GM11168 (cell line): ENCODE measurements around the gene GGT6.
"Not testable (repeated sequence)": the region's sequence is repeated elsewhere in the genome, so short reads cannot be mapped to it uniquely, and the experiment has no call there.

ENCODE experiments used
- in situ Hi-C: fragments of 300-500 bp; cut with MboI; formaldehyde crosslinking; loops from one replicate; pipeline ENCODE4 v1.12.0; 2022; ENCODE audit warnings: low sequenced_read_pairs; ENCODE audit not compliant: unreplicated experiment

GGT6 gene, protein sequence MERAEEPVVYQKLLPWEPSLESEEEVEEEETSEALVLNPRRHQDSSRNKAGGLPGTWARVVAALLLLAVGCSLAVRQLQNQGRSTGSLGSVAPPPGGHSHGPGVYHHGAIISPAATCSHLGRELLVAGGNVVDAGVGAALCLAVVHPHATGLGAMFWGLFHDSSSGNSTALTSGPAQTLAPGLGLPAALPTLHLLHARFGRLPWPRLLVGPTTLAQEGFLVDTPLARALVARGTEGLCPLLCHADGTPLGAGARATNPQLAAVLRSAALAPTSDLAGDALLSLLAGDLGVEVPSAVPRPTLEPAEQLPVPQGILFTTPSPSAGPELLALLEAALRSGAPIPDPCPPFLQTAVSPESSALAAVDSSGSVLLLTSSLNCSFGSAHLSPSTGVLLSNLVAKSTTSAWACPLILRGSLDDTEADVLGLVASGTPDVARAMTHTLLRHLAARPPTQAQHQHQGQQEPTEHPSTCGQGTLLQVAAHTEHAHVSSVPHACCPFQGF

GRCh38 chr17:4560421-4560820 is at the start of gene GGT6:
GGT6 (minus strand) TSS chr17:4560577; CDS start chr17:4560521, 56 bp downstream.
- in situ Hi-C loops: no loop called here

- in situ Hi-C loops: no loop called here
Measured at GRCh38 chr17:4610162-4610561, 49.8 kb upstream of the GGT6 start.

GRCh38 chr17:4609761-4610160 is 49.4 kb upstream of the GGT6 start:
- in situ Hi-C loops: no loop called here

- in situ Hi-C loops: no loop called here
Measured at GRCh38 chr17:4607773-4608187, 47.4 kb upstream of the GGT6 start.

DNA sequence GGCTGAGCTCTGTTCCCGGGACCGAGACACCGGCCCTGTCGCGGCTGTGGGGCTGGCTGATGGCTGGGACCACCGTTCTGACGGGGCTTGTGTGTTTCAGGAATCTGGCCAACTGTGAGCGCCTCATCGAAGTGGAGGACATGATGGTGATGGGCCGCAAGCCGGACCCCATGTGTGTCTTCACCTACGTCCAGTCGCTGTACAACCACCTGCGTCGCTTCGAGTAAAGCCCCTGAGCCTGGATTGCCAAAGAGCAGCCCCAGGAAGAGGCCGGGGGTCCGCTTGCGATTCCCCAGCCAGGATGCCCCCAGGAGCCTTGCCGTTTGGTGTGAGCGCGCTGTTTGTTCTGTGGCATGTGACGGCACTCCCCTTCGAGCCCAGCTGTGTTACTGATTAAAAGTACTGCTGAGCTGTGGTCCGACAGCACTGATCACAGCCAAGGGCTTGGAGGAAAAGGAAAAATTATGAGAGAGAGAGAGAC is 46.9 kb upstream of the GGT6 start:
- in situ Hi-C loops: no loop called here

DNA sequence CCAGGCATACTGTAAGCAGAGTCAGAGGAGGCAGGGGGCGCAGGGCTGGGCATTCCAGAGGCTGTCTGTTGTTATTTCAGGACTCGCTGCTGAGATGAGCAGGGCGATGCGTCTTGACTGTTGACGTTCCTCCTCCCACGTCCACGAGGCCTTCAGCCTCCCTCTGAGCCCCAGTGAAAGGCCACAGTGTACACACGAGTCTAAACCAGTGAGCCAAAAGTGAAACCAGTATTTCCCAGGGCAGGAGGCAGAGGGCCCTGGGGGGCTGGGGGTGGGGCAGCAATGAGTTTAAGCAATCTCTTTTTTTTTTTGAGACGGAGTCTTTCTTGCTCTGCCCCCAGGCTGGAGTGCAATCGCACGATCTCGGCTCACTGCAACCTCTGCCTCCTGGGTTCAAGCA is 45.4 kb upstream of the GGT6 start:
- in situ Hi-C loops: no loop called here

- in situ Hi-C loops: not testable (repeated sequence)
Measured at GRCh38 chr17:4604736-4605135, 44.4 kb upstream of the GGT6 start.

DNA sequence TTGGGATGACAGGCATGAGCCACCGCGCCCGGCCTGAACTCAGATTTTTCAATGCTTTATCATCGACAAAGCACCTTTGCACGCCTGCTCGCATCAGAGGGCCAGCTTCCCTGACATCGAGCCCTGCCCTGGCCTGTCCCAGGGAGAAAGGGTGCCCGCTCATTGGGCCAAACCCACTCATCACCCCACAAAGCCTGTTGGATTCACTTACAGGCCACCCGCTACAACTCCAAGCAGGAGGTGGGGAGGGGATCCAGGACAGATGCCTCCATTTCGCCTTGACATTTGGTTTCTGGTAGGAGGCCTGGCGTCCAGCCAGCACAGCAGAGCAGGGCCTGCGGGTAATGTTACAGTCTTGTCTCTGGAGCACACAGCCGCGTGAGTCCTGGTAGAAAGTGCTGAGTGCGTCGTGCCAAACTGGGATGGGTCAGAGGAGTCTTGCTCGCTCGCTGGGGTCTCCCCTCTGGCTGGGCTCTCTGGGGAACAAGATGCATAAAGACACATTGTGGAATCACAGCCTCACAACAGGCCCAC is 43.8 kb upstream of the GGT6 start:
- in situ Hi-C loops: no loop called here

GRCh38 chr17:4602041-4602440 is 41.7 kb upstream of the GGT6 start:
- in situ Hi-C loops: no loop called here

DNA sequence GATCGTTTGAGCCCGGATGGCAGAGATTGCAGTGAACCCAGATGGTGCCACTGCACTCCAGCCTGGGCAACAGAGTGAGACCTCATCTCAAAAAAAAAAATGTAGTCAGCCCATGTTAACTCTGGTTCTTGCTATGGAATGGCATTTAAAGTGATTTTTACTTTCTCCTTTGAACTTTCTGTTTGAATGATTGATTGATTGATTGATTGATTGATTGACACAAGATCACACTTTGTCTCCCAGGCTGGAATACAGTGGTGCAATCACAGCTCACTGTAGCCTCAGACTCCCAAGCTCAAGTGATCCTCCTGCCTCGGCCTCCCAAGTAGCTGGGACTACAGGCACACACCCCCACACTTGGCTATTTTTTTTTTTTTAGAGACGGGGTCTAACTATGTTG is 40.9 kb upstream of the GGT6 start:
- in situ Hi-C loops: no loop called here

DNA sequence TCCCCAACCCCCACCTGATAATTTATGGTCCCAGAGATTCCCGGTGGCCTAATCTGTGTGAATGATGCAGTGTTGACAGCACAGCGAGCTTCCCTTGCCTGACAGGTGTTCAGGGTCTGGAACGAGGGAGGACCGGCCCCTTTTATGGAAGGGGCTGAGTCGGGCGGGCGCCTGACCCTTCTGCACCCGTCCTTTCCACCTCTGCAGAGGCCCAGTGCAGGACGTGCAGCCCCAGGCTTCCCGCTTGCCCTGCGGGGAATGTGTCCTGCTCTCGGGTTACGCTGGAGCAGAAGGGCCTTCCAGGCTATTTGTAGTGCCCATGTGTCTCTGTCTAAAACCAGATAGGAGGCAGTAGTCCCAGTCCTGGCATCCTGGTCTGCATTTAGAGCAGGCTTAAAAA is 40.2 kb upstream of the GGT6 start:
- in situ Hi-C loops: no loop called here

DNA sequence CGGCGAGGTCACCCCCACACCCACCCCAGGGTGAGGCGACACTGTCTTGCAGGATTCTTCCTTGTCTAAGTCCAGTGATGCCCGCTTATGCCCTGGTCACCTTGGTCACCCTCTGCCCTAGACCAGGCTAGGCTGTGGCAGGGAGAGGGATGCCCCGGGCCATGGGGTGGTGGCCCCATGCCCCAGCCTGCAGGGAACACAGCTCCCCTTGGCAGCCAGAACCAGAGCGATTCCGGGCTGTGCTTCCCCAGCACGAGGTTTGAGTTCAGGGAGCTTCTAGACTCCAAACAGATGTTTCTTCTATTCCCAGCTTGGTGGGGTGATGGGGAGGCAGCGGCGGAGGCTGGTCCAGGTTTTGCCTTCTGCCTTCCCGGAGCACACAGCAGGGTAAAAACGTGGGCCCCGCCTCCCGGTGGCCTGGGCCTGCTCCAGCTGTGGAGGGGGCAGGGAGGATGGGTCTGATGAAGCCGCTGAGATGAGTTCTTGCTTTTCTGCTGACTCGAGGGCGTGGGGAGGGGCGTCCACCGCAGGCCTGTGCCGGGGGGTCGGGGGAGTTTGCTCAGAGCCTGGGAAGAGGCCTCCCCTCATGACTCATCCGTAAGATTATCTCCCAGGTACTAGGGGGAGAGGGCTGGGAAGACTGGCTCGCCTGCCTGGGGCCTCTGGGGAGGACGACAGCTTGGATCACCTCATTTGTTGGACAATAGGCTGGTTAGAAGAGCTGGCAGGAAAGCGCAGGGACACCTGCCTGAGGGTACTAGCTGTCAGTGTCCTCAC is 39.3 kb upstream of the GGT6 start:
- in situ Hi-C loops: no loop called here

DNA sequence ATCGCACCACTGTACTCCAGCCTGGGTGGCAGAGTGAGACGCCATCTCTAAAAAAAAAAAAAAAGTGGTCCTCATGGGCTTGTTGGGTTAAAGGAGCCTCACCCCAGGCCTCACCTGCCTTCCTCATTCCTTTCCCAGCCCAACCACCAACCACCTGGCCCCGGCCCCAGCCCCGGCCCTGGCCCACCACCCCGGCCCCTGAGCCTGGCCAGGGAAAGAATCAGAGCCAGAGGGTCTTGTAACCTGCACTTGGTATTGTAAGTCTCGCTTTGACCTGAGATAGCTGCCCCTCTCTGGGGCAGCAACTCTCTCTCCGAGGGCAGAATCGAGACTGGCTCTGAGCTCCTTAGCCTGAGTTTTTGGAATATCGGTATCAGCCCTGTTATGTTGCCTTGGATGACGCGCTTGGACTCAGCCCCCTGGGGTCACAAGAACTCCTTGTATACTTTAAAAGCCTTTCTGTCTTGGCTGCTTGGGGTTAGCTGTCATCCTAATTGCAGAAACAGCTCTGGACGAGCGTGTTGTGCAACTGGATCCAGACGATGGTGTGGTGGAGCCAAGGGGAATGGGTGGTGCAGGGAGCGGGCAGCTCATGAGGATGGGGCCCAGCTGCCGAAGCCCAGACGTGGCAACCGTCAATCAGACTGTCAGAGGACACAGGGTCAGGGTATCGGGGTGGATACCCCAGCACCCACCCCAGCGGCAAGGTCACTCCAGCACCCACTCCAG is 38.6 kb upstream of the GGT6 start:
- in situ Hi-C loops: no loop called here

GRCh38 chr17:4597975-4598374 is 37.6 kb upstream of the GGT6 start:
- in situ Hi-C loops: no loop called here

DNA sequence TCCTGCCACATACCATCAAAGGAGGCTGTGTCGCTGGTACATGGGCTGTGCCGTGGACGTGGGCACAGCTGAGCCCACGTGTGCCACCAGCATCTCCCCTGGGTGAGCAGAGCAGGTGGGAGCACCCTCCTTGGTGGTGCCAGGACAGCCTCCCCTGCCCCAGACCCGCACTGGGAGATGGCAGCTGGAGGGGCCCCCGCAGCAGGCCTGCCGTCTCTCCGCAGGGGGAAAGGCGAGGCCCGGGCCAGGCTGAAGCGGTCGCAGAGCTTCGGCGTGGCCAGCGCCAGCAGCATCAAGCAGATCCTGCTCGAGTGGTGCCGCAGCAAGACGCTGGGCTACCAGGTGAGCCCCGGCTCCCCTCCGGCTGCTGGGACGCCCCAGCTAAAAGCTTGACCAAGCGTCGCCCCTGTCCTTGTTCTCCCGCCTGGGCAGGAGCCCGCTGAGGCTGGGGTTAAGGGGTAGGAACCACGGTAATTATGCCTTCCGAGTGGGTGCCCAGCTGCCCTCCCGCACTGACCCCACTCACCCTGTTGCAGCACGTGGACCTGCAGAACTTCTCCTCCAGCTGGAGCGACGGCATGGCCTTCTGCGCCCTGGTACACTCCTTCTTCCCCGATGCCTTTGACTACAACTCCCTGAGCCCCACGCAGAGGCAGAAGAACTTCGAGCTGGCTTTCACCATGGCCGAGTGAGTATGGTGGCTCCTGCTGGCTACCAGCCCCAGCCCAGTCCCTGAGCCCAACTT is 36.4 kb upstream of the GGT6 start:
- in situ Hi-C loops: no loop called here

- in situ Hi-C loops: not testable (repeated sequence)
Measured at GRCh38 chr17:4595685-4596342, 35.4 kb upstream of the GGT6 start.

GRCh38 chr17:4594931-4595684 is 34.7 kb upstream of the GGT6 start:
- in situ Hi-C loops: no loop called here

DNA sequence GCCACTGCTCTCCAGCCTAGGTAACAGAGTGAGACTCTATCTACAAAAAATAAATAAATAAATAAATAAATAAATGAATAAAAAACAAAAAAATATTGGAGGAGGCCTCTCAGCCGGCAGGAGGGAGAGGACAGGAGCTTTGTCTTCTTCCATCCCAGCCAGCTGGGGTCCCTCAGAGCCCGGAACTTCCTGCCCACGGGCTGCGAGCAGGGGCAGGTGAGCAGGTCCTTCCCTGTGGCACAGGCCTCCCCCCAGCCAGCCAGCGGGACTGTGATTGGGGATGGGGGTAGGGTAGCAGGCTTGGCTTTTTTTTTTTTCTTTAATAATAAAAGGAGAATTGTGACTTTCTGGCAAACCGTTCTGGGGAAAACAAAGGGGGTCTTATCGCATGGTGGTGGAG is 34.0 kb upstream of the GGT6 start:
- in situ Hi-C loops: no loop called here
